Measurements from ENCODE around the gene FAM83G. TPM values are rescaled to one million over a fixed set of nuclear protein-coding genes. Genes with fewer than 3 reads are reported as not detected.

FAM83G gene
- total RNA-seq, 1 donor from 2014 or later = 48.7 TPM

DNA sequence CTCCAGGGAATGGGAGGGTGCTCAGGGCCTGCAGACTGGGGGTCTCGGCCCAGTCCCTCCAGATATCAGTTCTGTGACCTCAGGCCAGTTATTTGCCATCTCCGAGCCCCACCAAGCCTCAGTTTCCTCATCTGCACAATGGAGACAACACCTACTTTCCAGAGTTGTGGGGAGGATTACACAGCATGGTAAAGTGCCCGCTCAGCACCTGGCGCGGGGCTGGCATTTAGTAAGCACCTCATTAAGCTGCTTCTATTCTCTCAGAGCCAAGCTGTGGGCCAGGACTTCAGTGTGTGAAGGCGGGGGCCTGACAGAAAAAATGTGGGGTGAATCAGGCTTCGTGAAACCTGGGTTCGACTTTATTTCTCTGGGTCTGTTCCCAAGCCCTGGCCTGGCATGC lies 5.2 kb downstream of the FAM83G start:
- DNase-seq (ENCODE audit: low read depth) = no peak
- H3K36me3 ChIP-seq (ENCODE audit: control insufficient read depth, insufficient read depth, low read length) = peaks cover 1% of the 10 kb centered on the region
- H3K27me3 ChIP-seq (ENCODE audit: control insufficient read depth, insufficient read depth, low read length) = no peaks in the 10 kb centered on the region
- TF ChIP-seq, protein P1, sequence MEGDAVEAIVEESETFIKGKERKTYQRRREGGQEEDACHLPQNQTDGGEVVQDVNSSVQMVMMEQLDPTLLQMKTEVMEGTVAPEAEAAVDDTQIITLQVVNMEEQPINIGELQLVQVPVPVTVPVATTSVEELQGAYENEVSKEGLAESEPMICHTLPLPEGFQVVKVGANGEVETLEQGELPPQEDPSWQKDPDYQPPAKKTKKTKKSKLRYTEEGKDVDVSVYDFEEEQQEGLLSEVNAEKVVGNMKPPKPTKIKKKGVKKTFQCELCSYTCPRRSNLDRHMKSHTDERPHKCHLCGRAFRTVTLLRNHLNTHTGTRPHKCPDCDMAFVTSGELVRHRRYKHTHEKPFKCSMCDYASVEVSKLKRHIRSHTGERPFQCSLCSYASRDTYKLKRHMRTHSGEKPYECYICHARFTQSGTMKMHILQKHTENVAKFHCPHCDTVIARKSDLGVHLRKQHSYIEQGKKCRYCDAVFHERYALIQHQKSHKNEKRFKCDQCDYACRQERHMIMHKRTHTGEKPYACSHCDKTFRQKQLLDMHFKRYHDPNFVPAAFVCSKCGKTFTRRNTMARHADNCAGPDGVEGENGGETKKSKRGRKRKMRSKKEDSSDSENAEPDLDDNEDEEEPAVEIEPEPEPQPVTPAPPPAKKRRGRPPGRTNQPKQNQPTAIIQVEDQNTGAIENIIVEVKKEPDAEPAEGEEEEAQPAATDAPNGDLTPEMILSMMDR (IDR thresholded peaks at IDR 0.05; ENCODE audit: insufficient read depth, low read length, poor library complexity, severe bottlenecking) = no peak
- H3K4me3 ChIP-seq (ENCODE audit: low read depth, low read length) = no peak overlapping the region

DNA sequence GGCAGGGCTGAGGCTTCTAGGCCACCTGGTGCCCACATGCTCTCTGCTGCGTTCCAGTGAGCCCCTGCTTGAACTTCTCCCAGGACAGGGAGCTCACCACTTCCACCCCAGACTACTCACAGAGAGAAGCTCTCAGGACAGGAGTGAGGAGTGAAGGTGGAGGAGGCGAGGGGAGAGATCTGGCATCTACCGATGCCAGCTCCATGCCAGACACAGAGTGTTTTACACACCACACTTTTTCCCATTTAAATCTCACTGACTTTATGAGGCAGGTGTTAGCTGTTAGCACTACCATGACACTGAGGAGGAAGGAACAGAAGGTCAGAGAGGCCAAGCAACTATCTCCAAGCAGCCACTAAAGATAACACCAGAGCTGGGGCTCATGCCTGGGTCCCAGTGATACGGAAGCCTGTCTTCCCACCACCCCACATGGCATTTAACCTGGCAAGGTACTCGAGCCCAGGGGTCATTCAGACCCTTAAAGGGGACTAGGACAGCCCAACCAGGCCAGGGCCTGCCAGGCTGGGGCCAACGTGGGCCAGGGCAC lies 6.8 kb downstream of the FAM83G start:
- Histone ChIP-seq H3K4me3 (ENCODE audit: low read depth, low read length) (no peak overlapping the region), H3K36me3 (ENCODE audit: control insufficient read depth, insufficient read depth, low read length) (peaks cover 1% of the 10 kb centered on the region), H3K27me3 (ENCODE audit: control insufficient read depth, insufficient read depth, low read length) (no peaks in the 10 kb centered on the region)
- no peak for DNase-seq (ENCODE audit: low read depth)
- TF ChIP-seq, protein P1 (IDR thresholded peaks at IDR 0.05; ENCODE audit: insufficient read depth, low read length, poor library complexity, severe bottlenecking) = no peak

DNA sequence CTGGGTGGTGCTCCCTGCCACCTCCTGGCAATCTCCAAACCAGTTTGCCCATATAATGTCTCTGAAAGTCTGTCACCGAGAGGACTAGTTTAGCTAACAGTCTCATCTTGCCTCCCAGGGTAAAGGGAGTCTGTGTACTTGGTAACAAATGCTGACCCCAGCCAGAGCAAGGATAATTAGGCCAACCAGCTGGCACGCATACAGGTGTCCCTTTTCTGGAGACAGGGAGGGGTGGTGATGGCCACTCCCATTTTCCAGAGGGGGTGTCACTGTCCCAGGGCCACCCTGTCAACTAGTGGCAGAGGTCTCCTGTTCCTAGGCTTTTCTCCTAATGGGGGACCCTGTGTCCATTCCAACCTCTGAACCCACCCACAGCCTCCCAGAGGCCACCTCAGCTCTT lies 8.1 kb downstream of the FAM83G start:
- Histone ChIP-seq H3K36me3 (ENCODE audit: control insufficient read depth, insufficient read depth, low read length) (peaks cover 1% of the 10 kb centered on the region), H3K27me3 (ENCODE audit: control insufficient read depth, insufficient read depth, low read length) (no peaks in the 10 kb centered on the region), H3K4me3 (ENCODE audit: low read depth, low read length) (no peak overlapping the region)
- DNase-seq (ENCODE audit: low read depth) = no peak
- TF ChIP-seq, protein P1 (IDR thresholded peaks at IDR 0.05; ENCODE audit: insufficient read depth, low read length, poor library complexity, severe bottlenecking) = no peak

DNA sequence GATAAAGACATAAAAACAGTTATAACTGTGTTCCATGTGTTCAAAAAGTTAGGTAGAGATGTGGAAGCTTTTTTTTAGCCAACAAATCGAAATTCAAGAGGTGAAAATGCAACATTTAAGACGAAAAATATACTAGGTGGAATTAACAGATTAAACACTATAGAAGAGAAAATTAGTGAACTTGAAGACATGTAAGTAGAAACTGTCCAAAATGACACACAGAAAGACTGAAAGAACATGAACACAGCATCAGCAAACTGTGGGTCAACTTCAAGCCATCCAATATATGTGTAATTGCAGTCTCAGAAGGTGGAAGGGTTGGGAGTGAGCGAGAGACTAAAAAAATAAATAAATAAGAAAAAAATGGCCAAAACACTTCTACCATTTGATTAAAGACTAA lies 9.3 kb downstream of the FAM83G start:
- no peak for DNase-seq (ENCODE audit: low read depth)
- Histone ChIP-seq H3K36me3 (ENCODE audit: control insufficient read depth, insufficient read depth, low read length) (peaks cover 1% of the 10 kb centered on the region), H3K4me3 (ENCODE audit: low read depth, low read length) (no peak overlapping the region), H3K27me3 (ENCODE audit: control insufficient read depth, insufficient read depth, low read length) (no peaks in the 10 kb centered on the region)
- TF ChIP-seq, protein P1 (IDR thresholded peaks at IDR 0.05; ENCODE audit: insufficient read depth, low read length, poor library complexity, severe bottlenecking) = no peak

DNA sequence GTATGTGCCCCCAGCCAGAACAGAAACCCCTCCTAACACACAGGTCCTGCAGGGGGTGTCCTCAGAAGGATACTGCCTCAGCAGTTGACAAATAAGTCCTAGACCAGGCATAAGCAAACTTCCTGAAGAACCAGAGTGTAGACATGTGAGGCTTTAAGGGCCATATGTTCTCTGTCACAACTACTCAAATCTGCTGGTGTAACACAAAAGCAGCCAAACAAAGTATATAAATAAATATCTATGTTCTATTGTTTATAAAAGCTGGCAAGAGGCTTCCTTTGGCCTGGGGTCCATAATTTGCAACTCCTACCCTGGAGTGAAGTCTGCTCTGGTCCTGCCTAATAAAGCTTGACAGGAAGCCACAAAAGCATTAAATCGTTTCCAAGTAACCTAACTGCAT lies 9.9 kb downstream of the FAM83G start:
- Histone ChIP-seq H3K27me3 (ENCODE audit: control insufficient read depth, insufficient read depth, low read length) (no peaks in the 10 kb centered on the region), H3K36me3 (ENCODE audit: control insufficient read depth, insufficient read depth, low read length) (peaks cover 1% of the 10 kb centered on the region), H3K4me3 (ENCODE audit: low read depth, low read length) (no peak overlapping the region)
- no peak for DNase-seq (ENCODE audit: low read depth)
- TF ChIP-seq, protein P1 (IDR thresholded peaks at IDR 0.05; ENCODE audit: insufficient read depth, low read length, poor library complexity, severe bottlenecking) = no peak

DNA sequence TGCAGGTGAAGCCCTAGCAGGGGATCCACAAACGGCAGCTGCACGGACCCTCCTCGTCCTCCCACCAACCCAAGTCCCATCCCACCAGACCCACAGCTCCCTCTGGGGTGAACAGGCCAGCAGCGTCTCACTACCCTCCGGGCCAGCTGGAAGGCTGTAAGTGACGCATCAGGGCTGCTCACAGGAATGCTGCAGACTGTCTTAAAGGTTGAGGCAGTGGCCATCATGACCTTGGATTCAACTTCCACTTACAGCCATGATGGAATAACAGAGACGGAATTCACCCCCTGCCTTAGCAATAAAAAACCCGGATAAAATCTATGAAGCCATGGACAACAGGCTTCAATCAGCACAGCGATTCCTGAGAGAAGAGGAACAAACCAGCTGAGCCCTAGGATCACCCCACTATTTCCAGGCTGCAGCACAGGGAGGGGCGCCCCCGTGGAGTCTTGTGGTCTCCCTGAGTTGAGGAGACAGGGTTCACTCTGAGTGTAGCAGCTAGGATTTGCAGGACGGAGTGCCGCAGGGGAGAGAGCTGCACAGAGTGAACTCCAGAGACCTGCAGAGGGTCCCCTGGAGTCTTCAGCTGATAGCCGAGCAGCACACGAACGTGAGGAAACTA lies 10.5 kb downstream of the FAM83G start:
- Histone ChIP-seq H3K4me3 (ENCODE audit: low read depth, low read length) (no peak overlapping the region), H3K36me3 (ENCODE audit: control insufficient read depth, insufficient read depth, low read length) (peaks cover 1% of the 10 kb centered on the region), H3K27me3 (ENCODE audit: control insufficient read depth, insufficient read depth, low read length) (no peaks in the 10 kb centered on the region)
- DNase-seq (ENCODE audit: low read depth) = no peak
- TF ChIP-seq, protein P1 (IDR thresholded peaks at IDR 0.05; ENCODE audit: insufficient read depth, low read length, poor library complexity, severe bottlenecking) = no peak
